AG10803 (cell line): ENCODE measurements around the gene PAWR.
"Not testable (repeated sequence)": the region's sequence is repeated elsewhere in the genome, so short reads cannot be mapped to it uniquely, and the experiment has no call there.

Experiments
- DNase-seq: peaks from one replicate; pipeline ENCODE4 v3.0.0; 2010; ENCODE audit warnings: low read depth
- H3K4me3 ChIP-seq: 2 replicates; pipeline ENCODE4 v1.5.1; 2011; ENCODE audit warnings: mild to moderate bottlenecking, low read length, control low read depth
- TF ChIP-seq, protein P1 (sequence below): conservative IDR thresholded peaks from 2 replicates; pipeline ENCODE4 v1.5.1; 2011; ENCODE audit warnings: mild to moderate bottlenecking, low read length, control low read depth, inconsistent platforms

PAWR gene

GRCh38 chr12:79635676-79636075, 55.1 kb downstream of the PAWR start:
- DNase-seq, result peak; percentile 91
- TF ChIP-seq, protein P1, sequence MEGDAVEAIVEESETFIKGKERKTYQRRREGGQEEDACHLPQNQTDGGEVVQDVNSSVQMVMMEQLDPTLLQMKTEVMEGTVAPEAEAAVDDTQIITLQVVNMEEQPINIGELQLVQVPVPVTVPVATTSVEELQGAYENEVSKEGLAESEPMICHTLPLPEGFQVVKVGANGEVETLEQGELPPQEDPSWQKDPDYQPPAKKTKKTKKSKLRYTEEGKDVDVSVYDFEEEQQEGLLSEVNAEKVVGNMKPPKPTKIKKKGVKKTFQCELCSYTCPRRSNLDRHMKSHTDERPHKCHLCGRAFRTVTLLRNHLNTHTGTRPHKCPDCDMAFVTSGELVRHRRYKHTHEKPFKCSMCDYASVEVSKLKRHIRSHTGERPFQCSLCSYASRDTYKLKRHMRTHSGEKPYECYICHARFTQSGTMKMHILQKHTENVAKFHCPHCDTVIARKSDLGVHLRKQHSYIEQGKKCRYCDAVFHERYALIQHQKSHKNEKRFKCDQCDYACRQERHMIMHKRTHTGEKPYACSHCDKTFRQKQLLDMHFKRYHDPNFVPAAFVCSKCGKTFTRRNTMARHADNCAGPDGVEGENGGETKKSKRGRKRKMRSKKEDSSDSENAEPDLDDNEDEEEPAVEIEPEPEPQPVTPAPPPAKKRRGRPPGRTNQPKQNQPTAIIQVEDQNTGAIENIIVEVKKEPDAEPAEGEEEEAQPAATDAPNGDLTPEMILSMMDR, result no peak
- H3K4me3 ChIP-seq, result no peak overlapping the region

GRCh38 chr12:79634957-79635471, 55.8 kb downstream of the PAWR start:
- TF ChIP-seq, protein P1, result no peak
- DNase-seq, result peak; percentile 95
- H3K4me3 ChIP-seq, result no peak overlapping the region

- TF ChIP-seq, protein P1, result no peak
- H3K4me3 ChIP-seq, result no peak overlapping the region
- DNase-seq, result no peak
Measured at GRCh38 chr12:79629561-79629960, 61.2 kb downstream of the PAWR start.

DNA sequence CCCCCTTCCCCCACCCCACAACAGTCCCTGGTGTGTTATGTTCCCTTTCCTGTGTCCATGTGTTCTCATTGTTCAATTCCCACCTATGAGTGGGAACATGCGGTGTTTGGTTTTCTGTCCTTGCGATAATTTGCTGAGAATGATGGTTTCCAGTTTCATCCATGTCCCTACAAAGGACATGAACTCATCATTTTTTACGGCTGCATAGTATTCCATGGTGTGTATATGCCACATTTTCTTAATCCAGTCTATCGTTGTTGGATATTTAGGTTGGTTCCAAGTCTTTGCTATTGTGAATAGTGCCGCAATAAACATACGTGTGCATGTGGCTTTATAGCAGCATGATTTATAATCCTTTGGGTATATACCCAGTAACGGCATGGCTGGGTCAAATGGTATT, 64.0 kb downstream of the PAWR start:
- DNase-seq, result not testable (repeated sequence)

GRCh38 chr12:79624378-79624777, 66.4 kb downstream of the PAWR start:
- DNase-seq, result peak; percentile 37
- H3K4me3 ChIP-seq, result no peak overlapping the region
- TF ChIP-seq, protein P1, result no peak

More for the DNA sequence above, 64.0 kb downstream of the PAWR start:
- H3K4me3 ChIP-seq, result not testable (repeated sequence)

GRCh38 chr12:79619872-79620562, 70.7 kb downstream of the PAWR start:
- no peak for DNase-seq
- H3K4me3 ChIP-seq, result no peak overlapping the region
- TF ChIP-seq, protein P1, result no peak

DNA sequence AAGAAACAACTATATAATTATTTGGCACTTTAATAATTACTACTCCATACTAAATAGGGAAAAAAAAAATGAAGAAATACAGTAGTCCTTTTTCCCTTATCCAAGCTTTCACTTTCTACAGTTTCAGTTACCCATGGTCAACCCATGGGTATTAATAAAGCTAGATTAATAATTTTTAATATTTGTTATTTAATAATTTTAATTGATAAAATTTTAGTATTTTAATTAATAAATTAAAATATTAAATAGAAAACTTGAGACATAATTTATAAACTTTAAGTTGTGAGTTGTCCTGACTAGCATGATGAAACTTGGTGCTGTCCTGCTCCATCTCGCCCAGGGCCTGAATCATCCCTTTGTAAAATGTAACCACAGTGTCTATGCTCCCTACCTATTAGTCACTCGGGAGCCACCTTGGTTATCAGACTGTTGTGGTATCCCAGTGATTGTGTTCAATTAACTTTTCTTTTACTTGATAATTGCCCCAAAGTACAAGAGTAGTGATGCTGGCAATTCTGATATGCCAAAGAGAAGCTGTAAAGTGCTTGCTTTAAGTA, 71.8 kb downstream of the PAWR start:
- DNase-seq, result peak; percentile 64
- no peak overlapping the region for H3K4me3 ChIP-seq

More for the DNA sequence above, 71.8 kb downstream of the PAWR start:
- TF ChIP-seq, protein P1, result no peak
